ENCODE measurements around the gene ARFGAP1. TPM values are rescaled to one million over a fixed set of nuclear protein-coding genes. Genes with fewer than 3 reads are reported as not detected.

ARFGAP1 gene
- 100 to 1,000 TPM; 118 to 138 (median 127) TPM for total RNA-seq
- 46.4 TPM for total RNA-seq (2013)

DNA sequence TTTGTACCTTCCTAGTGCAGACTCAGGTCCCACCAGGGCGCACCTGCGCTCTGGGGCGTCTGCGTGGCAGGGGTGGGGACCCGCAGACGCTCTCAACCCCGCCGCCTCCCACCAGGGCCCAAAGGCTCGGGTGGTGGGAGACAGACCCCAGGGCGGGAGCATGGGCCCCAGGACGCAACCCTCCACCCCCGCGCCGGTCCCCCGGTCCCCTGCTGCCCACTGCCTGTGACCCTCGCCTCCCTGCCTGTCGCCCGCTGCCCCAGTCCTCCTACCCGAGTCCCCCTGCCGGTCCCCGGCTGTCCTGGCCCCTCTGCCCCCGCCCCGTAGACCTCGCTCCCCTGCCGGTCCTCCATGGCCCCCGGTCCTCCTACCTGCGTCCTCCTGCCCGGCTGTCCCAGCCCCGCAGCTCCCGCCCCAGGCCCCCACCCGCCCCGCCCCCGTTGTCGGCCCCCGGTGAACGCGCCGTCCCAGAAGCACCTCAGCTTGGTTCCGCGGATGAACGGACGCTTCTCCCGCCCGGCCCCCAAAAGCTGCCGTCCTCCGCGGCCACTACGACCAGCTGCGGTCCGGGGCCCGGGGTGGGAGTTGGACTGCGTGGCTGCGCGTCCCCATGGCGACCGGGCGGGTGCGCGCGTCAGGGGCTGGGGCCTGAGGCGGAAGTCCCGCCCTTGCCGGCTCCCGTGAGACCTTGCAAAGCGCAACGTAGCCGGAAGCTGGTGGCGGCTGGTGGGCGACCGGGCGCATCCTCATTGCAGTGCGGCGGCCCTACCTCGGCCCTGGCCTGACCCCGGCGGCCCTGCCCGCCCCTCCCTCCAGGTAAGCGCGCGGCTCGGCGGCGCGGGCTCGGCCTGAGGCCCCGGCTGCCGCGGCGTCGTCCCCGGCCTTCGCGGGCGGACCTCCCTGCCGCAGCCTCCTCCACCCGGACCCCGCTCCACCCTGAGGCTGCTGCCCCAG lies at the start of gene ARFGAP1:
Gene ARFGAP1 (plus strand): TSS at position 709 of the 954 bp plus-strand sequence. CDS start 2,768 bp downstream, outside the sequence.
- Mint-ChIP-seq H3K27me3 (ENCODE audit: low read depth in 2 of 2) (peaks cover 0 to 7% of the 10 kb centered on the region in 2 donors), H3K36me3 (no peaks in the 10 kb centered on the region), H3K4me1 (peaks cover 36 to 38% of the 10 kb centered on the region in 2 donors), H3K9me3 (no peaks in the 10 kb centered on the region), H3K4me3 (peak within 1 kb of the TSS; percentile 93), H3K27ac (peak within 1 kb of the TSS; percentile 78 to 88)
- no peaks in the 10 kb centered on the region for H3K9me3 ChIP-seq (ENCODE audit: control insufficient read depth, insufficient read depth, low read length)
- DNase-seq (peak; percentile 87 to 94), ATAC-seq (peak; percentile 95 to 99 (median 97))
- WGBS (ENCODE audit: insufficient coverage) = under 1% methylated on average over 97 of the region's 97 CpGs
- peaks cover 21% of the 10 kb centered on the region for H3K4me1 ChIP-seq (ENCODE audit: control insufficient read depth, insufficient read depth, low read length)
- peak within 1 kb of the TSS; percentile 67 for H3K4me3 ChIP-seq (ENCODE audit: low read length)
- H3K36me3 ChIP-seq (ENCODE audit: control insufficient read depth, insufficient read depth, low read length) = peaks cover 13% of the 10 kb centered on the region
- H3K27me3 ChIP-seq (ENCODE audit: control insufficient read depth, insufficient read depth, low read length) = no peaks in the 10 kb centered on the region
- intact Hi-C loops (cut with micrococcal nuclease) = loop anchor here (2.0 kb wide), 1 partner anchor 56 kb away; the partner anchor contains the start of gene YTHDF1
- TF ChIP-seq, protein P1, sequence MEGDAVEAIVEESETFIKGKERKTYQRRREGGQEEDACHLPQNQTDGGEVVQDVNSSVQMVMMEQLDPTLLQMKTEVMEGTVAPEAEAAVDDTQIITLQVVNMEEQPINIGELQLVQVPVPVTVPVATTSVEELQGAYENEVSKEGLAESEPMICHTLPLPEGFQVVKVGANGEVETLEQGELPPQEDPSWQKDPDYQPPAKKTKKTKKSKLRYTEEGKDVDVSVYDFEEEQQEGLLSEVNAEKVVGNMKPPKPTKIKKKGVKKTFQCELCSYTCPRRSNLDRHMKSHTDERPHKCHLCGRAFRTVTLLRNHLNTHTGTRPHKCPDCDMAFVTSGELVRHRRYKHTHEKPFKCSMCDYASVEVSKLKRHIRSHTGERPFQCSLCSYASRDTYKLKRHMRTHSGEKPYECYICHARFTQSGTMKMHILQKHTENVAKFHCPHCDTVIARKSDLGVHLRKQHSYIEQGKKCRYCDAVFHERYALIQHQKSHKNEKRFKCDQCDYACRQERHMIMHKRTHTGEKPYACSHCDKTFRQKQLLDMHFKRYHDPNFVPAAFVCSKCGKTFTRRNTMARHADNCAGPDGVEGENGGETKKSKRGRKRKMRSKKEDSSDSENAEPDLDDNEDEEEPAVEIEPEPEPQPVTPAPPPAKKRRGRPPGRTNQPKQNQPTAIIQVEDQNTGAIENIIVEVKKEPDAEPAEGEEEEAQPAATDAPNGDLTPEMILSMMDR (IDR thresholded peaks at IDR 0.05) = no peak
- H3K27ac ChIP-seq (ENCODE audit: low read length) = no peak within 1 kb of the TSS

DNA sequence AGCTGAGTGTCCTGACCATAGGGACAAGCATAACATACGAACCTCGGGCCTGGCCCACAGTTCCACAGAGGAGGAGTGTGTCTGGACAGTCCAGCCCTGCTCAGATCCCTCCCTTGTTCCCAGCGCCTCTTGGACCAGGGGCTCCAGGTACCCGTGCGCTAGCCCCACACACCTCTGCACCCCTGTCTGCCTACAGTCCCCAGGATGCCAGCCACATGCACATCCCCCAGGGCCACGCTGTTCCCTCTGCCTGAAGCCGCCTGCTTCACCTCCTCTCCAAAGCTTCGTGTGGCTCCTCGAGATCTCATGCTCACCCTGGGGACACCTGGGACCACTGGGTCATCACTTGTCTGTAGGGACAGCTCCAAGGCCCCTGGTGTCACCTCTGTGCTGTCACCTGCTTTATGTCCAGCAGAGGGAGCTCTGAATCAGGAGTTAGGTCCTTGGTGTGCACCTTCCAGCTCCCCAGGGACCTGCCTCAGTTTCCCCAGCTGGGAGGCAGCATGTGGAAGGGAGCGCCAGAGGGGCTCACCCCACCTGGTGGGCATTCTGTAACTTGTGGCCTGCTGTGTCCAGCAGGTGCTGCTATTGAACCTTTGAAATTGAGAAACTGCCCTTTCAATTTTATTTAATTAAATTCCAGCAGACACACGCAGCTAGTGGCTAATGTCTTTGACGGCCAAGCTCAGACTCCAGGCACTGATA lies 49.3 kb upstream of the ARFGAP1 start:
- 58% methylated on average over 12 of the region's 12 CpGs for WGBS (ENCODE audit: insufficient coverage)
- H3K27me3 Mint-ChIP-seq (ENCODE audit: low read depth in 2 of 2) = peaks cover 0 to 10% of the 10 kb centered on the region in 2 donors
- TF ChIP-seq, protein P1 (IDR thresholded peaks at IDR 0.05) = peak; percentile 76
- intact Hi-C loops (cut with micrococcal nuclease) = no loop called here
- H3K36me3 ChIP-seq (ENCODE audit: control insufficient read depth, insufficient read depth, low read length) = no peaks in the 10 kb centered on the region
- no peaks in the 10 kb centered on the region for H3K27me3 ChIP-seq (ENCODE audit: control insufficient read depth, insufficient read depth, low read length)
- H3K9me3 ChIP-seq (ENCODE audit: control insufficient read depth, insufficient read depth, low read length) = no peaks in the 10 kb centered on the region
- H3K4me3 ChIP-seq (ENCODE audit: low read length) = no peak overlapping the region
- peak in 1 of 2 donors; percentile 72 for DNase-seq
- H3K36me3 Mint-ChIP-seq = no peaks in the 10 kb centered on the region
- H3K4me1 ChIP-seq (ENCODE audit: control insufficient read depth, insufficient read depth, low read length) = no peaks in the 10 kb centered on the region
- no peaks in the 10 kb centered on the region for H3K9me3 Mint-ChIP-seq
- H3K27ac ChIP-seq (ENCODE audit: low read length) = no peak overlapping the region
- H3K4me3 Mint-ChIP-seq = no peak overlapping the region
- no peak overlapping the region for H3K27ac Mint-ChIP-seq
- H3K4me1 Mint-ChIP-seq = no peaks in the 10 kb centered on the region
- peak in 2 of 3 donors; percentile 55 to 66 for ATAC-seq

DNA sequence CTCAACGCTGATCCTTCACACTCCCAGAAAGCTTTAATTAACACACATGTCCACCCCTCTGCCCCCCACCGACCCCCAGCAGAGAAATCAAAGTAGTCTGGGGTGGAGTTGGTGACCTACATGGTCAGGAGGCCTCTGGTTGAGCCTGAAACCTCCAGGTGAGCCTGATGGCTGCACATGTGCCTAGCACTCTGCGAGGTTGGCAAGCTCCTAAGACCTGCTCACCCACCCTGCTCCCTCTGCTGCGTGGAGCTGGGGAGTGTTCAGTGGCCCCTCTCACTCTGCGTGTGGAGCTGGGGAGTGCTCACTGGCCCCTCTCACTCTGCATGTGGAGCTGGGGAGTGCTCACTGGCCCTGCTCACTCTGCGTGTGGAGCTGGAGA lies 48.8 kb upstream of the ARFGAP1 start:
- H3K4me1 Mint-ChIP-seq = no peaks in the 10 kb centered on the region
- Histone ChIP-seq H3K27me3 (ENCODE audit: control insufficient read depth, insufficient read depth, low read length) (peaks cover 1% of the 10 kb centered on the region), H3K4me1 (ENCODE audit: control insufficient read depth, insufficient read depth, low read length) (no peaks in the 10 kb centered on the region), H3K36me3 (ENCODE audit: control insufficient read depth, insufficient read depth, low read length) (no peaks in the 10 kb centered on the region), H3K27ac (ENCODE audit: low read length) (no peak overlapping the region), H3K4me3 (ENCODE audit: low read length) (no peak overlapping the region), H3K9me3 (ENCODE audit: control insufficient read depth, insufficient read depth, low read length) (no peaks in the 10 kb centered on the region)
- 81% methylated on average over 5 of the region's 6 CpGs for WGBS (ENCODE audit: insufficient coverage)
- DNase-seq (no peak), ATAC-seq (no peak)
- no peak overlapping the region for H3K27ac Mint-ChIP-seq
- no peaks in the 10 kb centered on the region for H3K9me3 Mint-ChIP-seq
- peaks cover under 1 to 10% of the 10 kb centered on the region in 2 donors for H3K27me3 Mint-ChIP-seq (ENCODE audit: low read depth in 2 of 2)
- TF ChIP-seq, protein P1 (IDR thresholded peaks at IDR 0.05) = no peak
- no peaks in the 10 kb centered on the region for H3K36me3 Mint-ChIP-seq
- H3K4me3 Mint-ChIP-seq = no peak overlapping the region
- intact Hi-C loops (cut with micrococcal nuclease) = no loop called here
